Nephron (organoid): ENCODE measurements around the gene SKP2.
"Not testable (repeated sequence)": the region's sequence is repeated elsewhere in the genome, so short reads cannot be mapped to it uniquely, and the experiment has no call there.

Source experiments
- H3K27ac Mint-ChIP-seq, 3 experiments: 2 replicates each; pipeline ENCODE4 v1.8.0; 2020; ENCODE audit warnings: mixed read lengths in 3 of 3, mild to moderate bottlenecking in 2 of 3, moderate library complexity in 1 of 3
- H3K27me3 Mint-ChIP-seq: 2 replicates; pipeline ENCODE4 v1.8.0; 2021; ENCODE audit warnings: low read depth, mild to moderate bottlenecking, moderate library complexity, mixed read lengths
- H3K36me3 Mint-ChIP-seq: 2 replicates; pipeline ENCODE4 v1.8.0; 2020; ENCODE audit warnings: low read depth, mixed read lengths
- H3K4me1 Mint-ChIP-seq: 2 replicates; pipeline ENCODE4 v1.8.0; 2020; ENCODE audit warnings: mixed read lengths
- H3K4me3 Mint-ChIP-seq, 3 experiments: 2 replicates each; pipeline ENCODE4 v1.8.0; 2020; ENCODE audit warnings: mild to moderate bottlenecking in 3 of 3, mixed read lengths in 3 of 3, moderate library complexity in 2 of 3
- H3K9me3 Mint-ChIP-seq: 2 replicates; pipeline ENCODE4 v1.8.0; 2020; ENCODE audit warnings: mixed read lengths
- TF ChIP-seq, protein P1 (sequence below), 3 experiments: fragments of 200-600 bp; sonication (generic); IDR thresholded peaks; one replicate each; pipeline ENCODE4 v1.5.0; 2021; ENCODE audit warnings: antibody characterized with exemption in 3 of 3; ENCODE audit not compliant: unreplicated experiment in 3 of 3

The SKP2 gene

GRCh38 chr5:36128795-36129194, 23.1 kb upstream of the SKP2 start:
- no peak overlapping the region for H3K4me3 Mint-ChIP-seq
- TF ChIP-seq, protein P1, sequence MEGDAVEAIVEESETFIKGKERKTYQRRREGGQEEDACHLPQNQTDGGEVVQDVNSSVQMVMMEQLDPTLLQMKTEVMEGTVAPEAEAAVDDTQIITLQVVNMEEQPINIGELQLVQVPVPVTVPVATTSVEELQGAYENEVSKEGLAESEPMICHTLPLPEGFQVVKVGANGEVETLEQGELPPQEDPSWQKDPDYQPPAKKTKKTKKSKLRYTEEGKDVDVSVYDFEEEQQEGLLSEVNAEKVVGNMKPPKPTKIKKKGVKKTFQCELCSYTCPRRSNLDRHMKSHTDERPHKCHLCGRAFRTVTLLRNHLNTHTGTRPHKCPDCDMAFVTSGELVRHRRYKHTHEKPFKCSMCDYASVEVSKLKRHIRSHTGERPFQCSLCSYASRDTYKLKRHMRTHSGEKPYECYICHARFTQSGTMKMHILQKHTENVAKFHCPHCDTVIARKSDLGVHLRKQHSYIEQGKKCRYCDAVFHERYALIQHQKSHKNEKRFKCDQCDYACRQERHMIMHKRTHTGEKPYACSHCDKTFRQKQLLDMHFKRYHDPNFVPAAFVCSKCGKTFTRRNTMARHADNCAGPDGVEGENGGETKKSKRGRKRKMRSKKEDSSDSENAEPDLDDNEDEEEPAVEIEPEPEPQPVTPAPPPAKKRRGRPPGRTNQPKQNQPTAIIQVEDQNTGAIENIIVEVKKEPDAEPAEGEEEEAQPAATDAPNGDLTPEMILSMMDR (IDR thresholded peaks at IDR 0.05; ENCODE audit: unreplicated experiment in 3 of 3) = no peak

DNA sequence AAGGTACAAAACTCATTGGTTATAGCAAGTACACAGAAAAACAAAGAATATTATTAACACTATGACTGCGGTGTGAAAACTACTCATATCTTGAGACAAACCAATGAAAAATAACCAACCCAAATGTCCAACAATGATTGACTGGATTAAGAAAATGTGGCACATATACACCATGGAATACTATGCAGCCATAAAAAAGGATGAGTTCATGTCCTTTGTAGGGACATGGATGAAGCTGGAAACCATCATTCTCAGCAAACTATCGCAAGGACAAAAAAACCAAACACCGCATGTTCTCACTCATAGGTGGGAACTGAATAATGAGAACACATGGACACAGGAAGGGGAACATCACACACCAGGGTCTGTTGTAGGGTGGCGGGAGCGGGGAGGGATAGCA, 22.2 kb upstream of the SKP2 start:
- H3K36me3 Mint-ChIP-seq = peaks cover 60% of the 10 kb centered on the region

More at GRCh38 chr5:36128795-36129194, 23.1 kb upstream of the SKP2 start:
- no peaks in the 10 kb centered on the region for H3K4me1 Mint-ChIP-seq
- H3K27me3 Mint-ChIP-seq = no peaks in the 10 kb centered on the region
- peaks cover 20% of the 10 kb centered on the region for H3K9me3 Mint-ChIP-seq
- no peak overlapping the region for H3K27ac Mint-ChIP-seq
- peaks cover 55% of the 10 kb centered on the region for H3K36me3 Mint-ChIP-seq

DNA sequence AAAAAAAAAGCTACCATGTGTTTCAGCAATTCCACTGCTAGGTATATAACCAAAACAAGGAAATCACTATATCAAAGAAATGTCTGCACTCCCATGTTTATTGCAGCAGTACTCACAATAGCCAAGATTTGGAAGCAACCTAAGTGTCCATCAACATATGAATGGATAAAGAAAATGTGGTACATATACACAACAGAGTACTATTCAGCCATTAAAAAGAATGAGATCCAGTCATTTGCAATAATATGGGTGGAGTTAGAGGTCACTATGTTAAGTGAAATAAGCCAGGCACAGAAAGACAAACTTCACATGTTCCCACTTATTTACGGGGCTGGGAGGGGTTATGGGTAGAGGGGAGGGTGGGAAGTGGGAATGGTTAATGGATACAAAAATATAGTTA, 18.9 kb upstream of the SKP2 start:
- H3K27ac Mint-ChIP-seq, H3K4me3 Mint-ChIP-seq, H3K4me1 Mint-ChIP-seq, H3K27me3 Mint-ChIP-seq: not testable (repeated sequence)
- peaks cover 55% of the 10 kb centered on the region for H3K36me3 Mint-ChIP-seq
- H3K9me3 Mint-ChIP-seq = peaks cover 20% of the 10 kb centered on the region

More for the DNA sequence above, 22.2 kb upstream of the SKP2 start:
- not testable (repeated sequence) for H3K27me3 Mint-ChIP-seq, H3K27ac Mint-ChIP-seq, H3K4me3 Mint-ChIP-seq, H3K4me1 Mint-ChIP-seq
- H3K9me3 Mint-ChIP-seq = peaks cover 20% of the 10 kb centered on the region

DNA sequence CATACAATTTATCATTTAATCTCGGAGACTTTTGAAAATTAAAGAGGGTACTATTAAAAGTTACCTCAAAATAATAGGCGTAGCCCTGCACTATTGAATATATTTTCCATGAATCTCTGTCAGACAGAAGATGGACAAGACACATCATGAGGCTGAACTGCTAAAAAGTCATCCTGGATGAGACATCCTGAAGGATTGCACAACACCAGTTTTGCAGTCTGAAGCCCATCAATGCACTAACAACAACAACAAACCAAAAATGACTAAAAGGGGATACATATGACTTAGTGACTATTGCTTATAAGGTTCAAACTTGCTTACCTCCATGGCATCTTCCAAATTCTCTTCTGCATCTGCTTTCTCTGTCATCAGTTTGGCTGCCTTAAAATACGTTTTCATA, 15.9 kb upstream of the SKP2 start:
- H3K36me3 Mint-ChIP-seq = peaks cover 38% of the 10 kb centered on the region
- H3K4me3 Mint-ChIP-seq = no peak overlapping the region
- H3K27me3 Mint-ChIP-seq = no peaks in the 10 kb centered on the region
- peaks cover 5% of the 10 kb centered on the region for H3K9me3 Mint-ChIP-seq
- H3K4me1 Mint-ChIP-seq = no peaks in the 10 kb centered on the region
- H3K27ac Mint-ChIP-seq = no peak overlapping the region
- TF ChIP-seq, protein P1 (IDR thresholded peaks at IDR 0.05; ENCODE audit: unreplicated experiment in 3 of 3) = no peak

GRCh38 chr5:36136581-36136980, 15.3 kb upstream of the SKP2 start:
- peaks cover 32% of the 10 kb centered on the region for H3K36me3 Mint-ChIP-seq
- no peaks in the 10 kb centered on the region for H3K4me1 Mint-ChIP-seq
- TF ChIP-seq, protein P1 (IDR thresholded peaks at IDR 0.05; ENCODE audit: unreplicated experiment in 3 of 3) = no peak
- H3K4me3 Mint-ChIP-seq = no peak overlapping the region
- peaks cover 3% of the 10 kb centered on the region for H3K9me3 Mint-ChIP-seq
- no peak overlapping the region for H3K27ac Mint-ChIP-seq
- H3K27me3 Mint-ChIP-seq = no peaks in the 10 kb centered on the region

- no peaks in the 10 kb centered on the region for H3K27me3 Mint-ChIP-seq
- TF ChIP-seq, protein P1 (IDR thresholded peaks at IDR 0.05; ENCODE audit: unreplicated experiment in 3 of 3) = no peak
- peaks cover 15% of the 10 kb centered on the region for H3K36me3 Mint-ChIP-seq
- no peak overlapping the region for H3K27ac Mint-ChIP-seq
- H3K4me1 Mint-ChIP-seq = no peaks in the 10 kb centered on the region
- H3K4me3 Mint-ChIP-seq = no peak overlapping the region
- H3K9me3 Mint-ChIP-seq = no peaks in the 10 kb centered on the region
Observed at GRCh38 chr5:36138900-36139683, 12.8 kb upstream of the SKP2 start.

DNA sequence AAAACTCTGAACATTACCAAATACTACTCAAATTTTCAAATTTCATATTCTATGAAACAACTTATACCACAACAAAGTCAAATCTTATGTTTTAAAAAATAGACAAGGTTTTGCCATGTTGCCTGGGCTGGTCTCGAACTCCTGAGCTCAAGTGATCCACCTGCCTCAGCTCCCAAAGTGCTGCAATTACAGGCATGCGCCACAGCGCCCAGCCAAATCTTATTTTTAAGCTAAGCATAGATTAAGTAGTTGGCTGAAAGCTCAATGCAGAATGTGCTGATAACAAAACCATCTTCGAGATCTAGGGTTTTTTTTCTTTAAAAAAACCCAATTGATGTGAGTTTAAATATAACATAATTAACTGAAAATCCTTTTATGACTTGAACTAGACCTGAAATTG, 6.6 kb upstream of the SKP2 start:
- no peaks in the 10 kb centered on the region for H3K9me3 Mint-ChIP-seq
- H3K4me3 Mint-ChIP-seq = no peak overlapping the region
- H3K4me1 Mint-ChIP-seq = peaks cover 14% of the 10 kb centered on the region
- H3K27me3 Mint-ChIP-seq = no peaks in the 10 kb centered on the region
- TF ChIP-seq, protein P1 (IDR thresholded peaks at IDR 0.05; ENCODE audit: unreplicated experiment in 3 of 3) = no peak
- H3K27ac Mint-ChIP-seq = no peak overlapping the region
- H3K36me3 Mint-ChIP-seq = peaks cover 4% of the 10 kb centered on the region
